HL-60 (cell line): ENCODE data around the gene PLCD4.

Source experiments
- DNase-seq, 2 experiments: peaks; one replicate each; pipeline ENCODE4 v3.0.0-alpha.2; 2010 to 2020; ENCODE audit warnings: low read depth in 1 of 2, low spot score in 1 of 2
- H3K27ac ChIP-seq: fragments of 250-450 bp; sonication (Bioruptor Pico); replicated peaks from 2 replicates; pipeline ENCODE4 v1.5.1; 2020; ENCODE audit warnings: mild to moderate bottlenecking, moderate library complexity
- H3K27me3 ChIP-seq: fragments of 250-450 bp; sonication (Bioruptor Pico); 2 replicates; pipeline ENCODE4 v1.5.1; 2021; ENCODE audit warnings: mild to moderate bottlenecking, moderate library complexity; ENCODE audit not compliant: insufficient read depth, poor library complexity, severe bottlenecking
- H3K4me3 ChIP-seq: replicated peaks from 2 replicates; pipeline ENCODE4 v1.5.1; 2011; ENCODE audit warnings: mild to moderate bottlenecking, control low read depth, low read length; ENCODE audit not compliant: insufficient read depth
- GABPA ChIP-seq: IDR thresholded peaks from 2 replicates; pipeline ENCODE4 v1.6.1; 2012; ENCODE audit warnings: low read depth
- POLR2AphosphoS5 ChIP-seq: IDR thresholded peaks from 2 replicates; pipeline ENCODE4 v1.6.1; 2012; ENCODE audit warnings: low read depth
- SPI1 ChIP-seq: IDR thresholded peaks from 2 replicates; pipeline ENCODE4 v1.6.1; 2012; ENCODE audit warnings: low read depth, mild to moderate bottlenecking, borderline replicate concordance
- TF ChIP-seq, protein P1 (sequence below): IDR thresholded peaks from 2 replicates; pipeline ENCODE4 v1.6.1; 2012; ENCODE audit warnings: low read depth; ENCODE audit not compliant: insufficient replicate concordance
- TF ChIP-seq, protein P2 (sequence below): IDR thresholded peaks from one replicate; pipeline ENCODE4 v1.5.1; 2011; ENCODE audit warnings: low read length, control low read depth, inconsistent platforms; ENCODE audit not compliant: insufficient read depth

Gene PLCD4

DNA sequence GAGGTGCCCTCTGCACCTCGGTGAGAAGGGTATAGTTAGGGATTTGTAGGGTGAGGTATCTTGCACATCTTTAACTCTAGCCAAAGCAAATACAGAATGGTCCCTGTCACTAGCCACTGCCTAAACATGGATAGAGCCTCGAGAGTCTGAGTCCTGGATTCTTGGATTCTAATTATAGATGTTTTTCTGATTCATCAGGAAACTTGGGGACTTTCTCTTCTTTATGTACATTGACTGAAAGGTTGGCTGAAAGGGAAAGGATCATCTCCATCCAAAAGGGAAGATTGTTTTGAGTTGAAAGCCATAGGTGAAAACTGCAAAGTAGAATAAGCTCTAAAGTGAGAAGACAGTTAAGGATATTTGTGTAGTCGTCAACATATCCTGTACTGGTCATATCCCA is 72.4 kb downstream of the PLCD4 start:
- TF ChIP-seq, protein P1, sequence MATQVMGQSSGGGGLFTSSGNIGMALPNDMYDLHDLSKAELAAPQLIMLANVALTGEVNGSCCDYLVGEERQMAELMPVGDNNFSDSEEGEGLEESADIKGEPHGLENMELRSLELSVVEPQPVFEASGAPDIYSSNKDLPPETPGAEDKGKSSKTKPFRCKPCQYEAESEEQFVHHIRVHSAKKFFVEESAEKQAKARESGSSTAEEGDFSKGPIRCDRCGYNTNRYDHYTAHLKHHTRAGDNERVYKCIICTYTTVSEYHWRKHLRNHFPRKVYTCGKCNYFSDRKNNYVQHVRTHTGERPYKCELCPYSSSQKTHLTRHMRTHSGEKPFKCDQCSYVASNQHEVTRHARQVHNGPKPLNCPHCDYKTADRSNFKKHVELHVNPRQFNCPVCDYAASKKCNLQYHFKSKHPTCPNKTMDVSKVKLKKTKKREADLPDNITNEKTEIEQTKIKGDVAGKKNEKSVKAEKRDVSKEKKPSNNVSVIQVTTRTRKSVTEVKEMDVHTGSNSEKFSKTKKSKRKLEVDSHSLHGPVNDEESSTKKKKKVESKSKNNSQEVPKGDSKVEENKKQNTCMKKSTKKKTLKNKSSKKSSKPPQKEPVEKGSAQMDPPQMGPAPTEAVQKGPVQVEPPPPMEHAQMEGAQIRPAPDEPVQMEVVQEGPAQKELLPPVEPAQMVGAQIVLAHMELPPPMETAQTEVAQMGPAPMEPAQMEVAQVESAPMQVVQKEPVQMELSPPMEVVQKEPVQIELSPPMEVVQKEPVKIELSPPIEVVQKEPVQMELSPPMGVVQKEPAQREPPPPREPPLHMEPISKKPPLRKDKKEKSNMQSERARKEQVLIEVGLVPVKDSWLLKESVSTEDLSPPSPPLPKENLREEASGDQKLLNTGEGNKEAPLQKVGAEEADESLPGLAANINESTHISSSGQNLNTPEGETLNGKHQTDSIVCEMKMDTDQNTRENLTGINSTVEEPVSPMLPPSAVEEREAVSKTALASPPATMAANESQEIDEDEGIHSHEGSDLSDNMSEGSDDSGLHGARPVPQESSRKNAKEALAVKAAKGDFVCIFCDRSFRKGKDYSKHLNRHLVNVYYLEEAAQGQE: no peak
- TF ChIP-seq, protein P2, sequence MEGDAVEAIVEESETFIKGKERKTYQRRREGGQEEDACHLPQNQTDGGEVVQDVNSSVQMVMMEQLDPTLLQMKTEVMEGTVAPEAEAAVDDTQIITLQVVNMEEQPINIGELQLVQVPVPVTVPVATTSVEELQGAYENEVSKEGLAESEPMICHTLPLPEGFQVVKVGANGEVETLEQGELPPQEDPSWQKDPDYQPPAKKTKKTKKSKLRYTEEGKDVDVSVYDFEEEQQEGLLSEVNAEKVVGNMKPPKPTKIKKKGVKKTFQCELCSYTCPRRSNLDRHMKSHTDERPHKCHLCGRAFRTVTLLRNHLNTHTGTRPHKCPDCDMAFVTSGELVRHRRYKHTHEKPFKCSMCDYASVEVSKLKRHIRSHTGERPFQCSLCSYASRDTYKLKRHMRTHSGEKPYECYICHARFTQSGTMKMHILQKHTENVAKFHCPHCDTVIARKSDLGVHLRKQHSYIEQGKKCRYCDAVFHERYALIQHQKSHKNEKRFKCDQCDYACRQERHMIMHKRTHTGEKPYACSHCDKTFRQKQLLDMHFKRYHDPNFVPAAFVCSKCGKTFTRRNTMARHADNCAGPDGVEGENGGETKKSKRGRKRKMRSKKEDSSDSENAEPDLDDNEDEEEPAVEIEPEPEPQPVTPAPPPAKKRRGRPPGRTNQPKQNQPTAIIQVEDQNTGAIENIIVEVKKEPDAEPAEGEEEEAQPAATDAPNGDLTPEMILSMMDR: no peak
- no peak for TF ChIP-seq SPI1
- no peak for TF ChIP-seq POLR2AphosphoS5
- no peak for TF ChIP-seq GABPA
- H3K27ac ChIP-seq: no peak overlapping the region
- H3K4me3 ChIP-seq: no peak overlapping the region
- DNase-seq: no peak
- H3K27me3 ChIP-seq: no peaks in the 10 kb centered on the region
